NCI-H446 (cell line): ENCODE measurements around the gene DAPK2.
"Not testable (repeated sequence)": the region's sequence is repeated elsewhere in the genome, so short reads cannot be mapped to it uniquely, and the experiment has no call there.

Experiments used
- DNase-seq, 2 experiments: peaks; one replicate each; lab custom pipeline; 2025; lab: John Stamatoyannopoulos, UW

The DAPK2 gene

GRCh38 chr15:63915209-63915872 is 130.9 kb downstream of the DAPK2 start:
- DNase-seq: no peak

GRCh38 chr15:63913786-63914315 is 132.4 kb downstream of the DAPK2 start:
- no peak for DNase-seq

- DNase-seq: no peak
Measured at GRCh38 chr15:63913336-63913735, 132.9 kb downstream of the DAPK2 start.

- DNase-seq: no peak
Measured at GRCh38 chr15:63912061-63912615, 134.1 kb downstream of the DAPK2 start.

- no peak for DNase-seq
Measured at GRCh38 chr15:63911160-63911559, 135.1 kb downstream of the DAPK2 start.

- peak in 1 of 2 experiments; percentile 78 for DNase-seq
Measured at GRCh38 chr15:63909819-63910437, 136.4 kb downstream of the DAPK2 start.

GRCh38 chr15:63908991-63909390 is 137.3 kb downstream of the DAPK2 start:
- DNase-seq: no peak

GRCh38 chr15:63908281-63908680 is 138.0 kb downstream of the DAPK2 start:
- DNase-seq: no peak

GRCh38 chr15:63907521-63907920 is 138.8 kb downstream of the DAPK2 start:
- DNase-seq: no peak

GRCh38 chr15:63906266-63906584 is 140.1 kb downstream of the DAPK2 start:
- no peak for DNase-seq

GRCh38 chr15:63905558-63906265 is 140.6 kb downstream of the DAPK2 start:
- no peak for DNase-seq

- no peak for DNase-seq
Measured at GRCh38 chr15:63905131-63905530, 141.2 kb downstream of the DAPK2 start.

GRCh38 chr15:63904042-63904441 is 142.2 kb downstream of the DAPK2 start:
- no peak for DNase-seq

- DNase-seq: no peak
Measured at GRCh38 chr15:63902671-63903035, 143.6 kb downstream of the DAPK2 start.

- DNase-seq: no peak
Measured at GRCh38 chr15:63901912-63902670, 144.2 kb downstream of the DAPK2 start.

GRCh38 chr15:63900306-63900705 is 146.0 kb downstream of the DAPK2 start:
- no peak for DNase-seq

- not testable (repeated sequence) for DNase-seq
Measured at GRCh38 chr15:63899606-63900005, 146.7 kb downstream of the DAPK2 start.

- DNase-seq: no peak
Measured at GRCh38 chr15:63899193-63899592, 147.1 kb downstream of the DAPK2 start.

- DNase-seq: no peak
Measured at GRCh38 chr15:63896336-63897115, 149.8 kb downstream of the DAPK2 start.

- DNase-seq: no peak
Measured at GRCh38 chr15:63895787-63896218, 150.5 kb downstream of the DAPK2 start.

GRCh38 chr15:63895194-63895593 is 151.1 kb downstream of the DAPK2 start:
- DNase-seq: no peak

- no peak for DNase-seq
Measured at GRCh38 chr15:63894662-63894949, 151.7 kb downstream of the DAPK2 start.
